ENCODE measurements around the gene ZBTB38.

Gene ZBTB38

GRCh38 chr3:141387516-141387915 lies 19.2 kb downstream of the ZBTB38 start:
- Histone ChIP-seq H4K8ac (ENCODE audit: low read depth, low read length) (no peak overlapping the region), H3K4ac (ENCODE audit: low read length) (no peak overlapping the region), H2BK12ac (ENCODE audit: low read length) (no peak overlapping the region), H3K9ac (ENCODE audit: low read depth, low read length, poor library complexity) (no peak overlapping the region), H3K18ac (ENCODE audit: low read length) (no peak overlapping the region), H3K9me3 (replicated peaks in 1 of 2; ENCODE audit: control insufficient read depth in 2 of 2, insufficient read depth in 1 of 2, low read depth in 1 of 2, low read length in 2 of 2) (no peaks in the 10 kb centered on the region), H2BK15ac (ENCODE audit: low read length) (no peak overlapping the region), H2AFZ (ENCODE audit: low read length) (no peak overlapping the region), H3K23ac (ENCODE audit: low read depth, low read length, poor library complexity) (no peak overlapping the region), H3K36me3 (replicated peaks in 1 of 2; ENCODE audit: control insufficient read depth in 2 of 2, insufficient read depth in 2 of 2, low read length in 2 of 2) (peaks cover 0 to 20% of the 10 kb centered on the region in 2 donors), H3K4me3 (ENCODE audit: low read length in 2 of 2) (no peak overlapping the region), H3K79me1 (ENCODE audit: low read depth, low read length) (no peaks in the 10 kb centered on the region), H2BK120ac (ENCODE audit: low read depth, low read length) (no peak overlapping the region), H3K27ac (replicated peaks; ENCODE audit: low read length) (no peak overlapping the region), H2AK5ac (ENCODE audit: low read depth, low read length) (no peak overlapping the region), H2BK5ac (ENCODE audit: low read length) (no peak overlapping the region), H3K4me2 (ENCODE audit: insufficient read depth, low read length, poor library complexity, severe bottlenecking) (no peak overlapping the region), H3K27me3 (ENCODE audit: control insufficient read depth in 3 of 3, insufficient read depth in 3 of 3, low read depth in 1 of 3, low read length in 3 of 3) (no peaks in the 10 kb centered on the region), H3K4me1 (ENCODE audit: control insufficient read depth in 2 of 2, insufficient read depth in 1 of 2, low read depth in 1 of 2, low read length in 2 of 2) (peaks cover 14 to 21% of the 10 kb centered on the region in 2 donors), H4K91ac (ENCODE audit: low read depth, low read length, poor library complexity) (no peak overlapping the region), H3K14ac (ENCODE audit: low read length) (no peak overlapping the region)
- no CpG with 5 or more reads among the region's 3 CpGs for WGBS, 2 donors (ENCODE audit: extremely low coverage in 2 of 2, insufficient read length in 2 of 2, insufficient replicate concordance in 1 of 2)
- no peak for DNase-seq (ENCODE audit: low spot score)

GRCh38 chr3:141388395-141388794 lies 20.1 kb downstream of the ZBTB38 start:
- WGBS, 2 donors (ENCODE audit: extremely low coverage in 2 of 2, insufficient read length in 2 of 2, insufficient replicate concordance in 1 of 2), result no CpG with 5 or more reads among the region's 3 CpGs

GRCh38 chr3:141388823-141389621 lies 20.7 kb downstream of the ZBTB38 start:
- Histone ChIP-seq H3K23ac (ENCODE audit: low read depth, low read length, poor library complexity) (no peak overlapping the region), H4K8ac (ENCODE audit: low read depth, low read length) (no peak overlapping the region), H3K4me3 (ENCODE audit: low read length in 2 of 2) (no peak overlapping the region), H3K27ac (replicated peaks; ENCODE audit: low read length) (no peak overlapping the region), H2AK5ac (ENCODE audit: low read depth, low read length) (no peak overlapping the region), H2BK120ac (ENCODE audit: low read depth, low read length) (no peak overlapping the region), H3K27me3 (ENCODE audit: control insufficient read depth in 3 of 3, insufficient read depth in 3 of 3, low read depth in 1 of 3, low read length in 3 of 3) (no peaks in the 10 kb centered on the region), H3K36me3 (replicated peaks in 1 of 2; ENCODE audit: control insufficient read depth in 2 of 2, insufficient read depth in 2 of 2, low read length in 2 of 2) (peaks cover 0 to 6% of the 10 kb centered on the region in 2 donors), H3K4me1 (ENCODE audit: control insufficient read depth in 2 of 2, insufficient read depth in 1 of 2, low read depth in 1 of 2, low read length in 2 of 2) (peaks cover 22 to 34% of the 10 kb centered on the region in 2 donors), H2BK5ac (ENCODE audit: low read length) (no peak overlapping the region), H2BK15ac (ENCODE audit: low read length) (no peak overlapping the region), H3K4ac (ENCODE audit: low read length) (no peak overlapping the region), H3K9me3 (replicated peaks in 1 of 2; ENCODE audit: control insufficient read depth in 2 of 2, insufficient read depth in 1 of 2, low read depth in 1 of 2, low read length in 2 of 2) (no peaks in the 10 kb centered on the region), H2BK12ac (ENCODE audit: low read length) (no peak overlapping the region), H3K18ac (ENCODE audit: low read length) (no peak overlapping the region), H3K9ac (ENCODE audit: low read depth, low read length, poor library complexity) (no peak overlapping the region), H3K14ac (ENCODE audit: low read length) (no peak overlapping the region), H3K4me2 (ENCODE audit: insufficient read depth, low read length, poor library complexity, severe bottlenecking) (no peak overlapping the region), H3K79me1 (ENCODE audit: low read depth, low read length) (no peaks in the 10 kb centered on the region), H2AFZ (ENCODE audit: low read length) (no peak overlapping the region), H4K91ac (ENCODE audit: low read depth, low read length, poor library complexity) (no peak overlapping the region)
- no peak for DNase-seq (ENCODE audit: low spot score)
- WGBS, 2 donors (ENCODE audit: extremely low coverage in 2 of 2, insufficient read length in 2 of 2, insufficient replicate concordance in 1 of 2), result no CpG with 5 or more reads among the region's 6 CpGs

More at GRCh38 chr3:141388395-141388794, 20.1 kb downstream of the ZBTB38 start:
- Histone ChIP-seq H2AFZ (ENCODE audit: low read length) (no peak overlapping the region), H3K27ac (replicated peaks; ENCODE audit: low read length) (no peak overlapping the region), H3K36me3 (replicated peaks in 1 of 2; ENCODE audit: control insufficient read depth in 2 of 2, insufficient read depth in 2 of 2, low read length in 2 of 2) (peaks cover 0 to 13% of the 10 kb centered on the region in 2 donors), H3K27me3 (ENCODE audit: control insufficient read depth in 3 of 3, insufficient read depth in 3 of 3, low read depth in 1 of 3, low read length in 3 of 3) (no peaks in the 10 kb centered on the region), H3K4me2 (ENCODE audit: insufficient read depth, low read length, poor library complexity, severe bottlenecking) (no peak overlapping the region), H4K8ac (ENCODE audit: low read depth, low read length) (no peak overlapping the region), H2BK5ac (ENCODE audit: low read length) (no peak overlapping the region), H4K91ac (ENCODE audit: low read depth, low read length, poor library complexity) (no peak overlapping the region), H3K9ac (ENCODE audit: low read depth, low read length, poor library complexity) (no peak overlapping the region), H2BK120ac (ENCODE audit: low read depth, low read length) (no peak overlapping the region), H3K18ac (ENCODE audit: low read length) (no peak overlapping the region), H2BK12ac (ENCODE audit: low read length) (no peak overlapping the region), H3K23ac (ENCODE audit: low read depth, low read length, poor library complexity) (no peak overlapping the region), H2BK15ac (ENCODE audit: low read length) (no peak overlapping the region), H3K79me1 (ENCODE audit: low read depth, low read length) (no peaks in the 10 kb centered on the region), H3K4ac (ENCODE audit: low read length) (no peak overlapping the region), H2AK5ac (ENCODE audit: low read depth, low read length) (no peak overlapping the region), H3K9me3 (replicated peaks in 1 of 2; ENCODE audit: control insufficient read depth in 2 of 2, insufficient read depth in 1 of 2, low read depth in 1 of 2, low read length in 2 of 2) (no peaks in the 10 kb centered on the region), H3K4me3 (ENCODE audit: low read length in 2 of 2) (no peak overlapping the region), H3K4me1 (ENCODE audit: control insufficient read depth in 2 of 2, insufficient read depth in 1 of 2, low read depth in 1 of 2, low read length in 2 of 2) (peaks cover 19 to 30% of the 10 kb centered on the region in 2 donors), H3K14ac (ENCODE audit: low read length) (no peak overlapping the region)
- DNase-seq (ENCODE audit: low spot score), result no peak

GRCh38 chr3:141389703-141390102 lies 21.4 kb downstream of the ZBTB38 start:
- no peak overlapping the region for H3K4ac ChIP-seq (ENCODE audit: low read length)
- DNase-seq (ENCODE audit: low spot score), result no peak

More at GRCh38 chr3:141389703-141390102, 21.4 kb downstream of the ZBTB38 start:
- Histone ChIP-seq H2BK12ac (ENCODE audit: low read length) (no peak overlapping the region), H2BK120ac (ENCODE audit: low read depth, low read length) (no peak overlapping the region), H4K8ac (ENCODE audit: low read depth, low read length) (no peak overlapping the region), H2BK15ac (ENCODE audit: low read length) (no peak overlapping the region), H3K4me3 (ENCODE audit: low read length in 2 of 2) (no peak overlapping the region), H3K14ac (ENCODE audit: low read length) (no peak overlapping the region), H3K9me3 (replicated peaks in 1 of 2; ENCODE audit: control insufficient read depth in 2 of 2, insufficient read depth in 1 of 2, low read depth in 1 of 2, low read length in 2 of 2) (no peaks in the 10 kb centered on the region), H3K18ac (ENCODE audit: low read length) (no peak overlapping the region), H2AFZ (ENCODE audit: low read length) (no peak overlapping the region), H4K91ac (ENCODE audit: low read depth, low read length, poor library complexity) (no peak overlapping the region), H3K27ac (replicated peaks; ENCODE audit: low read length) (no peak overlapping the region), H3K23ac (ENCODE audit: low read depth, low read length, poor library complexity) (no peak overlapping the region), H3K4me2 (ENCODE audit: insufficient read depth, low read length, poor library complexity, severe bottlenecking) (no peak overlapping the region), H3K9ac (ENCODE audit: low read depth, low read length, poor library complexity) (no peak overlapping the region), H3K27me3 (ENCODE audit: control insufficient read depth in 3 of 3, insufficient read depth in 3 of 3, low read depth in 1 of 3, low read length in 3 of 3) (no peaks in the 10 kb centered on the region), H3K79me1 (ENCODE audit: low read depth, low read length) (no peaks in the 10 kb centered on the region), H2AK5ac (ENCODE audit: low read depth, low read length) (no peak overlapping the region), H3K4me1 (ENCODE audit: control insufficient read depth in 2 of 2, insufficient read depth in 1 of 2, low read depth in 1 of 2, low read length in 2 of 2) (peaks cover 22 to 34% of the 10 kb centered on the region in 2 donors), H2BK5ac (ENCODE audit: low read length) (no peak overlapping the region), H3K36me3 (replicated peaks in 1 of 2; ENCODE audit: control insufficient read depth in 2 of 2, insufficient read depth in 2 of 2, low read length in 2 of 2) (no peaks in the 10 kb centered on the region)
- WGBS, 2 donors (ENCODE audit: extremely low coverage in 2 of 2, insufficient read length in 2 of 2, insufficient replicate concordance in 1 of 2), result no CpG with 5 or more reads among the region's 5 CpGs

Data from neuronal stem cell (in vitro differentiated cells).